ENCODE measurements around the gene ACSL1. TPM values are rescaled to one million over a fixed set of nuclear protein-coding genes. Genes with fewer than 3 reads are reported as not detected.

ACSL1 gene
- total RNA-seq, 2 experiments from 2014 or later = 24.3 to 32.9 TPM

GRCh38 chr4:184793735-184794355, 31.9 kb downstream of the ACSL1 start:
- POLR2A ChIA-PET = interaction anchor here (1.0 kb wide), 1 partner anchor 8 kb away, joined by 3 read pairs; no protein-coding TSS in a partner anchor
- Histone ChIP-seq H3K79me2 (ENCODE audit: insufficient read depth, low read depth, low read length) (no peaks in the 10 kb centered on the region), H3K4me3 (ENCODE audit: low read depth, low read length, poor library complexity, severe bottlenecking) (no peak overlapping the region), H2AFZ (ENCODE audit: low read length) (no peak overlapping the region), H3K27ac (ENCODE audit: low read depth, low read length, poor library complexity, severe bottlenecking) (no peak overlapping the region), H3K36me3 (ENCODE audit: insufficient read depth, low read length) (peaks cover 11% of the 10 kb centered on the region; the same call in 1 of the 2 replicates), H3K4me1 (ENCODE audit: insufficient read depth, low read length, poor library complexity, severe bottlenecking) (no peaks in the 10 kb centered on the region), H3K9me3 (ENCODE audit: low read length) (no peaks in the 10 kb centered on the region), H3K4me2 (ENCODE audit: low read length) (no peak overlapping the region), H4K20me1 (ENCODE audit: insufficient read depth, low read length) (no peaks in the 10 kb centered on the region), H3K9me2 (ENCODE audit: insufficient read depth, low read length) (no peaks in the 10 kb centered on the region)
- no peak for DNase-seq (ENCODE audit: low spot score)
- TF ChIP-seq CTCF (conservative IDR thresholded peaks at IDR 0.05; ENCODE audit: low read length) = no peak
- no peak for TF ChIP-seq EZH2phosphoT487 (IDR thresholded peaks at IDR 0.05; ENCODE audit: borderline replicate concordance, low read depth, low read length)
- intact Hi-C loops (cut with micrococcal nuclease; ENCODE audit: unreplicated experiment) = no loop called here
- no TSS peak for BruUV-seq (replicated peaks)
- CTCF ChIA-PET (ENCODE audit: unreplicated experiment) = no interaction called here

- Histone ChIP-seq H3K27ac (ENCODE audit: low read depth, low read length, poor library complexity, severe bottlenecking) (no peak overlapping the region), H3K4me3 (ENCODE audit: low read depth, low read length, poor library complexity, severe bottlenecking) (no peak overlapping the region), H3K79me2 (ENCODE audit: insufficient read depth, low read depth, low read length) (no peaks in the 10 kb centered on the region), H3K4me1 (ENCODE audit: insufficient read depth, low read length, poor library complexity, severe bottlenecking) (no peaks in the 10 kb centered on the region), H3K9me3 (ENCODE audit: low read length) (no peaks in the 10 kb centered on the region), H3K9me2 (ENCODE audit: insufficient read depth, low read length) (no peaks in the 10 kb centered on the region), H3K36me3 (ENCODE audit: insufficient read depth, low read length) (peaks cover 14% of the 10 kb centered on the region; the same call in 1 of the 2 replicates), H2AFZ (ENCODE audit: low read length) (no peak overlapping the region), H3K4me2 (ENCODE audit: low read length) (no peak overlapping the region), H4K20me1 (ENCODE audit: insufficient read depth, low read length) (no peaks in the 10 kb centered on the region)
- no TSS peak for BruUV-seq (replicated peaks)
- ChIA-PET CTCF (ENCODE audit: unreplicated experiment) (no interaction called here), POLR2A (interaction anchor here (0.7 to 1.8 kb wide), 2 partner anchors 10 to 11 kb away, joined by 3 to 4 read pairs; no protein-coding TSS in a partner anchor)
- DNase-seq (ENCODE audit: low spot score) = no peak
- no peak for TF ChIP-seq CTCF (conservative IDR thresholded peaks at IDR 0.05; ENCODE audit: low read length)
- TF ChIP-seq EZH2phosphoT487 (IDR thresholded peaks at IDR 0.05; ENCODE audit: borderline replicate concordance, low read depth, low read length) = no peak
- intact Hi-C loops (cut with micrococcal nuclease; ENCODE audit: unreplicated experiment) = no loop called here
These were observed 32.7 kb downstream of the ACSL1 start for GRCh38 chr4:184792950-184793555.

GRCh38 chr4:184792334-184792733, 33.4 kb downstream of the ACSL1 start:
- Histone ChIP-seq H3K4me2 (ENCODE audit: low read length) (no peak overlapping the region), H3K9me3 (ENCODE audit: low read length) (no peaks in the 10 kb centered on the region), H4K20me1 (ENCODE audit: insufficient read depth, low read length) (no peaks in the 10 kb centered on the region), H3K4me1 (ENCODE audit: insufficient read depth, low read length, poor library complexity, severe bottlenecking) (no peaks in the 10 kb centered on the region), H2AFZ (ENCODE audit: low read length) (no peak overlapping the region), H3K79me2 (ENCODE audit: insufficient read depth, low read depth, low read length) (no peaks in the 10 kb centered on the region), H3K27ac (ENCODE audit: low read depth, low read length, poor library complexity, severe bottlenecking) (no peak overlapping the region), H3K36me3 (ENCODE audit: insufficient read depth, low read length) (peaks cover 17% of the 10 kb centered on the region; the same call in 1 of the 2 replicates), H3K4me3 (ENCODE audit: low read depth, low read length, poor library complexity, severe bottlenecking) (no peak overlapping the region), H3K9me2 (ENCODE audit: insufficient read depth, low read length) (no peaks in the 10 kb centered on the region)
- no peak for DNase-seq (ENCODE audit: low spot score)
- CTCF ChIA-PET (ENCODE audit: unreplicated experiment) = no interaction called here
- POLR2A ChIA-PET = interaction anchor here (0.6 to 1.8 kb wide), 5 partner anchors 9 to 84 kb away, joined by 3 to 4 read pairs (median 4); partner anchors contain the start of gene CENPU
- BruUV-seq (replicated peaks) = no TSS peak
- intact Hi-C loops (cut with micrococcal nuclease; ENCODE audit: unreplicated experiment) = no loop called here
- TF ChIP-seq EZH2phosphoT487 (IDR thresholded peaks at IDR 0.05; ENCODE audit: borderline replicate concordance, low read depth, low read length) (no peak), CTCF (conservative IDR thresholded peaks at IDR 0.05; ENCODE audit: low read length) (no peak)

Data from OCI-LY7 (cell line).